Spleen (tissue), 11 donors: ENCODE data around the gene FGGY. TPM values are rescaled to one million over a fixed set of nuclear protein-coding genes. Genes with fewer than 3 reads are reported as not detected.

Experiments used
- DNase-seq: peaks from one replicate; pipeline ENCODE4 v3.0.0-alpha.2; 2020
- H3K27ac ChIP-seq, 8 donors: fragments of 200-600 bp; sonication (generic) in 7 of 8; 1 replicate in 4 of 8; 2 replicates in 4 of 8; pipeline versions ENCODE4 v1.5.0 to v1.8.0; 2016 to 2021; ENCODE audit warnings: inconsistent platforms in 4 of 8, mild to moderate bottlenecking in 4 of 8, moderate library complexity in 1 of 8
- H3K27me3 ChIP-seq, 7 donors: fragments of 200-600 bp; sonication (generic) in 6 of 7; replicated peaks in 1 of 7; 1 replicate in 4 of 7; 2 replicates in 3 of 7; pipeline versions ENCODE4 v1.5.0 to v1.8.0; 2016 to 2021; ENCODE audit warnings: inconsistent platforms in 3 of 7, mild to moderate bottlenecking in 1 of 7
- H3K36me3 ChIP-seq, 6 donors: fragments of 200-600 bp; sonication (generic) in 5 of 6; 1 replicate in 4 of 6; 2 replicates in 2 of 6; pipeline versions ENCODE4 v1.5.0 to v1.8.0; 2016 to 2021; ENCODE audit warnings: inconsistent platforms in 2 of 6
- H3K4me1 ChIP-seq, 6 donors: fragments of 200-600 bp; sonication (generic) in 5 of 6; 1 replicate in 3 of 6; 2 replicates in 3 of 6; pipeline versions ENCODE4 v1.5.0 to v1.8.0; 2016 to 2021; ENCODE audit warnings: inconsistent platforms in 3 of 6
- H3K4me3 ChIP-seq, 8 donors: fragments of 200-600 bp; sonication (generic) in 7 of 8; 1 replicate in 4 of 8; 2 replicates in 4 of 8; pipeline versions ENCODE4 v1.5.0 to v1.8.0; 2016 to 2021; ENCODE audit warnings: inconsistent platforms in 4 of 8, mild to moderate bottlenecking in 4 of 8, moderate library complexity in 2 of 8
- H3K9me3 ChIP-seq, 8 donors: fragments of 200-600 bp; sonication (generic) in 7 of 8; 1 replicate in 4 of 8; 2 replicates in 4 of 8; pipeline versions ENCODE4 v1.5.0 to v1.8.0; 2016 to 2021; ENCODE audit warnings: inconsistent platforms in 4 of 8
- CTCF ChIP-seq, 11 experiments: fragments of 200-600 bp in 7 of 11; fragments of 450-650 bp in 4 of 11; sonication (generic) in 4 of 11; IDR thresholded peaks in 8 of 11; conservative IDR thresholded peaks in 3 of 11; 1 replicate in 7 of 11; 2 replicates in 4 of 11; pipeline versions ENCODE4 v1.4.0 to v1.8.0; 2016 to 2021; ENCODE audit warnings: antibody characterized with exemption in 11 of 11, inconsistent platforms in 4 of 11, mild to moderate bottlenecking in 1 of 11
- POLR2A ChIP-seq, 3 donors: fragments of 450-650 bp; IDR thresholded peaks; one replicate each; pipeline ENCODE4 v1.5.1; 2017; ENCODE audit warnings: antibody characterized with exemption in 3 of 3, mild to moderate bottlenecking in 1 of 3
- POLR2AphosphoS5 ChIP-seq, 3 donors: sonication (generic); formaldehyde crosslinking; IDR thresholded peaks; one replicate each; pipeline ENCODE4 v1.5.1; 2017; ENCODE audit warnings: antibody characterized with exemption in 3 of 3
- WGBS, 5 donors: extraction: QIAGEN DNeasy Blood & Tissue Kit in 3 of 5; methylation state at CpG; one replicate each; pipeline versions ENCODE4 v1.1.5 to v1.1.7; 2013 to 2018; 5-methylcytosine and 5-hydroxymethylcytosine counted together
- intact Hi-C: fragments of 100-400 bp; cut with DNase I; formaldehyde crosslinking; loops from one replicate; pipeline ENCODE4 v1.15.0; 2023; ENCODE audit warnings: low total_unique reads
- polyA plus RNA-seq, 3 donors: library from polyadenylated mRNA; stranded (reverse); fragments of 200-250 nt; gene quantifications; one replicate each; pipeline ENCODE4 v1.2.1, GENCODE V29; 2013
- total RNA-seq, 7 donors: library from RNA; depleted of rRNA in 3 of 7; stranded (reverse); fragments of >200 nt in 3 of 7; fragmentation: NEBNext Ultra II Directional in 4 of 7; extraction: Animal tissue kit (Norgen Biotek cat#: 25700) in 4 of 7; gene quantifications; one replicate each; pipeline versions ENCODE4 v1.1.0 to v1.2.1, GENCODE V29; 2016 to 2021
- donor health status: healthy with polysubstance abuse.
- donor health status: DM: no; HTN: no; CAD: no; lungs with moderate emphysema.
- donor health status: DM: no; HTN: no; CAD: no.
- donor health status: Bipolar disorder and iron deficiency.
- donor health status: healthy.
- donor health status: DM: no; HTN: no; CAD: no.
- donor health status: DM: yes; HTN: yes; CAD: no.

FGGY gene
- total and polyA plus RNA-seq, 10 donors, result 1.7 to 27.8 (median 13.2) TPM

GRCh38 chr1:59714966-59715365 is 418.1 kb downstream of the FGGY start:
- peaks cover 0 to 12% (median 0%) of the 10 kb centered on the region in 6 donors for H3K4me1 ChIP-seq
- DNase-seq, result no peak
- 68 to 93% (median 76%) methylated on average over 1 of the region's 1 CpG for WGBS, 5 donors
- H3K27me3 ChIP-seq, result no peaks in the 10 kb centered on the region
- TF ChIP-seq POLR2AphosphoS5 (IDR thresholded peaks at IDR 0.05) (no peak), POLR2A (IDR thresholded peaks at IDR 0.05) (no peak), CTCF (IDR thresholded peaks at IDR 0.05 in 8 of 11, conservative IDR thresholded peaks at IDR 0.05 in 3 of 11) (no peak)
- peaks cover 0 to 7% (median 0%) of the 10 kb centered on the region in 8 donors for H3K9me3 ChIP-seq
- H3K27ac ChIP-seq, result no peak overlapping the region
- H3K4me3 ChIP-seq, result no peak overlapping the region
- intact Hi-C loops, result no loop called here
- no peaks in the 10 kb centered on the region for H3K36me3 ChIP-seq

GRCh38 chr1:59716832-59717231 is 419.9 kb downstream of the FGGY start:
- no peak for TF ChIP-seq CTCF (IDR thresholded peaks at IDR 0.05 in 8 of 11, conservative IDR thresholded peaks at IDR 0.05 in 3 of 11)
- TF ChIP-seq POLR2A (IDR thresholded peaks at IDR 0.05), result no peak
- no peak for TF ChIP-seq POLR2AphosphoS5 (IDR thresholded peaks at IDR 0.05)
- Histone ChIP-seq H3K4me1 (peaks cover 0 to 12% (median 0%) of the 10 kb centered on the region in 6 donors), H3K27me3 (no peaks in the 10 kb centered on the region), H3K4me3 (no peak overlapping the region), H3K27ac (no peak overlapping the region), H3K9me3 (no peaks in the 10 kb centered on the region), H3K36me3 (no peaks in the 10 kb centered on the region)
- 82 to 95% (median 90%) methylated on average over 3 of the region's 3 CpGs for WGBS, 5 donors
- intact Hi-C loops, result no loop called here
- no peak for DNase-seq

- Histone ChIP-seq H3K9me3 (peaks cover 0 to 5% (median 0%) of the 10 kb centered on the region in 8 donors), H3K4me3 (no peak overlapping the region), H3K27me3 (no peaks in the 10 kb centered on the region), H3K4me1 (peaks cover 0 to 12% (median 0%) of the 10 kb centered on the region in 6 donors), H3K36me3 (no peaks in the 10 kb centered on the region), H3K27ac (no peak overlapping the region)
- DNase-seq, result no peak
- intact Hi-C loops, result no loop called here
- TF ChIP-seq CTCF (IDR thresholded peaks at IDR 0.05 in 8 of 11, conservative IDR thresholded peaks at IDR 0.05 in 3 of 11) (peak in 6 of 11 experiments; percentile 22 to 48 (median 34)), POLR2A (IDR thresholded peaks at IDR 0.05) (no peak)
- 82 to 94% (median 83%) methylated on average over 7 of the region's 7 CpGs for WGBS, 5 donors
Measured at GRCh38 chr1:59718064-59718988, 421.4 kb downstream of the FGGY start.

- H3K27ac ChIP-seq, result no peak overlapping the region
- intact Hi-C loops, result no loop called here
- H3K4me1 ChIP-seq, result peaks cover 0 to 12% (median 0%) of the 10 kb centered on the region in 6 donors
- no peak for DNase-seq
- no peak overlapping the region for H3K4me3 ChIP-seq
- no peaks in the 10 kb centered on the region for H3K27me3 ChIP-seq
- H3K9me3 ChIP-seq, result peaks cover 0 to 5% (median 0%) of the 10 kb centered on the region in 8 donors
- TF ChIP-seq POLR2AphosphoS5 (IDR thresholded peaks at IDR 0.05) (no peak), POLR2A (IDR thresholded peaks at IDR 0.05) (no peak), CTCF (IDR thresholded peaks at IDR 0.05 in 8 of 11, conservative IDR thresholded peaks at IDR 0.05 in 3 of 11) (no peak)
- no peaks in the 10 kb centered on the region for H3K36me3 ChIP-seq
Measured at GRCh38 chr1:59718989-59719360, 422.1 kb downstream of the FGGY start.
